Mesendoderm (in vitro differentiated cells): ENCODE data around the gene ASCL5.
A peak's percentile ranks its signal among the peaks of the same experiment; 100 is the strongest.

ENCODE experiments used
- DNase-seq: peaks from one replicate; pipeline ENCODE4 v3.0.0; 2013
- H2AK5ac ChIP-seq: 2 replicates; pipeline ENCODE4 v1.6.1; 2013; ENCODE audit warnings: low read length, inconsistent platforms
- H2BK120ac ChIP-seq: 2 replicates; pipeline ENCODE4 v1.6.1; 2013; ENCODE audit warnings: low read depth, mild to moderate bottlenecking, low read length, moderate library complexity, mixed read lengths
- H2BK15ac ChIP-seq: replicated peaks from 2 replicates; pipeline ENCODE4 v1.6.1; 2013; ENCODE audit warnings: low read depth, mild to moderate bottlenecking, moderate library complexity
- H2BK5ac ChIP-seq: 2 replicates; pipeline ENCODE4 v1.6.1; 2013; ENCODE audit warnings: low read length, inconsistent platforms
- H3K18ac ChIP-seq: 2 replicates; pipeline ENCODE4 v1.6.1; 2013; ENCODE audit warnings: mild to moderate bottlenecking, low read length, mixed read lengths
- H3K23ac ChIP-seq: one replicate; pipeline ENCODE4 v1.6.1; 2013; ENCODE audit warnings: low read length
- H3K27ac ChIP-seq: 2 replicates; pipeline ENCODE4 v1.5.1; 2013; ENCODE audit warnings: low read depth, mild to moderate bottlenecking, inconsistent platforms, low read length, moderate library complexity
- H3K27me3 ChIP-seq: 2 replicates; pipeline ENCODE4 v1.6.1; 2013; ENCODE audit warnings: low read length, control low read depth, mild to moderate bottlenecking, inconsistent platforms; ENCODE audit not compliant: insufficient read depth, poor library complexity
- H3K36me3 ChIP-seq: 2 replicates; pipeline ENCODE4 v1.6.1; 2013; ENCODE audit warnings: low read length, inconsistent platforms; ENCODE audit not compliant: control insufficient read depth, insufficient read depth
- H3K4ac ChIP-seq: one replicate; pipeline ENCODE4 v1.6.1; 2013; ENCODE audit warnings: low read depth, mild to moderate bottlenecking, low read length, moderate library complexity
- H3K4me1 ChIP-seq: 2 replicates; pipeline ENCODE4 v1.6.1; 2013; ENCODE audit warnings: low read depth, low read length, inconsistent platforms; ENCODE audit not compliant: control insufficient read depth
- H3K4me2 ChIP-seq: 2 replicates; pipeline ENCODE4 v1.6.1; 2013; ENCODE audit warnings: low read length
- H3K4me3 ChIP-seq: 2 replicates; pipeline ENCODE4 v1.5.1; 2013; ENCODE audit warnings: mild to moderate bottlenecking, low read length
- H3K56ac ChIP-seq: one replicate; pipeline ENCODE4 v1.6.1; 2013; ENCODE audit warnings: low read length
- H3K79me1 ChIP-seq: 2 replicates; pipeline ENCODE4 v1.6.1; 2013; ENCODE audit warnings: low read length, inconsistent platforms
- H3K79me2 ChIP-seq: 2 replicates; pipeline ENCODE4 v1.6.1; 2013; ENCODE audit warnings: mild to moderate bottlenecking, low read length; ENCODE audit not compliant: control insufficient read depth, insufficient read depth
- H3K9ac ChIP-seq: 2 replicates; pipeline ENCODE4 v1.6.1; 2013; ENCODE audit warnings: low read length, inconsistent platforms
- H4K5ac ChIP-seq: one replicate; pipeline ENCODE4 v1.6.1; 2013; ENCODE audit warnings: low read length
- H4K8ac ChIP-seq: one replicate; pipeline ENCODE4 v1.6.1; 2013; ENCODE audit warnings: low read depth, mild to moderate bottlenecking, control low read depth, low read length, moderate library complexity
- WGBS: extraction: QIAGEN DNeasy Blood & Tissue Kit; methylation state at CpG from one replicate; pipeline ENCODE4 v1.1.7; 2013; ENCODE audit warnings: low lambda C conversion rate, missing lambda C conversion rate; ENCODE audit not compliant: insufficient coverage; ENCODE audit errors: extremely low coverage; 5-methylcytosine and 5-hydroxymethylcytosine counted together

ASCL5 gene

DNA sequence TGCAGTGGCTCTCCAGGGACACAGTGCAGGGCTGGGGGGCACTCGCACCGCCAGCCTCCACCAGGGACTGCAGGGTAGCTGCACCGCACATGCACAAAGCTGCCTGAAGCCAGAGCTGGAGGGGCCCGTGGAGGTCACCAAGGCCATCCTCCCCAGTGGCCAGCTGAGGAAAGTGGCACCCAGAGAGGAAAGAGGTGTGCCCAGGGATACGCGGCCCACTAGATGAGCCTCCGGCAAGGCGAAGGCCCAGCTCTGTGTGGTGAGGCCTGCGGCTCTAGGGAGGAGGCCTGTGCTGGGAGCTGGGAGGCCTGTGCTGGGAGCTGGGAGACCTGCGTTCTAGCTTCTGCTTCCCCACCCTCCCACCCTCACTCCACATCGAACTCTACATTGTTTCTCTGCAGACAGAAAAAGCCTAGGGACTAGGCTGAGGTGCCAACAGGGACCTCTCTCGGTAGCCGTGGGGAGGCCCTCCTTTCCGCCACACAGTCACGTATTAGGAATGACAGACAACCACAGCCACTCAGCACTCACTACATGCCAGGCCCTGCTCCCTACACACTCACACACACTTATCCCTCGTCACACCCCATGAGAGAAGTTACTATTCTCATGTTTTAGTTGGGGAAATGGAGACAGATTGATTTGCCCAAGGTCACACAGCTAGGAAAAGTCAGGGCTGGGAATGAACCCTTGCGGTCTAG, 921 bp upstream of the ASCL5 start:
- no peak overlapping the region for H2AK5ac ChIP-seq
- H3K36me3 ChIP-seq = no peaks in the 10 kb centered on the region
- no peak overlapping the region for H4K5ac ChIP-seq
- no peak overlapping the region for H3K4ac ChIP-seq
- no peak overlapping the region for H3K4me3 ChIP-seq
- WGBS = no CpG with 5 or more reads among the region's 17 CpGs
- H3K4me1 ChIP-seq = no peaks in the 10 kb centered on the region
- H3K79me2 ChIP-seq = no peaks in the 10 kb centered on the region
- H3K27ac ChIP-seq = no peak overlapping the region
- no peak overlapping the region for H2BK15ac ChIP-seq
- no peak overlapping the region for H2BK120ac ChIP-seq
- no peak overlapping the region for H3K56ac ChIP-seq
- no peak overlapping the region for H4K8ac ChIP-seq
- H3K18ac ChIP-seq = no peak overlapping the region
- no peak overlapping the region for H2BK5ac ChIP-seq
- H3K79me1 ChIP-seq = no peaks in the 10 kb centered on the region
- peak; percentile 9 for DNase-seq
- H3K27me3 ChIP-seq = no peaks in the 10 kb centered on the region
- no peak overlapping the region for H3K9ac ChIP-seq
- H3K23ac ChIP-seq = no peak overlapping the region
- no peak overlapping the region for H3K4me2 ChIP-seq

DNA sequence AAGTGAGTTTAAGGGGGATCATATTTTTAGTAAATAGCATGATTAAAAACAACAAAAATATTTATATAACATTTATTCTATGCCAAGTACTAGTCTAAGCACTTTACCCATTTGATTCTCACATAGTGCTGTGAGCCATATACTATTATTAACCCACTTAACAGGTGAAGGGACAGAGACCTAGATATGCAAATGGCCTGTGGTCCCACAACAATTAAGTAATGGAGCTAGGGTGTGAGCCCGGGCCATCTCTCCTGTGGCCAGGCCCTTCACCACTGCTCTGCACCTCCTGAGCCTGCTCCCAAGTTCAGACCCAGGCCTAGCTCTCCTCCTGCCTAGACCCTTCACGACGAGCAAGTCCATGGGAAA, 537 bp downstream of the ASCL5 start:
- Histone ChIP-seq H2BK15ac (no peak overlapping the region), H4K5ac (no peak overlapping the region)
- no CpG with 5 or more reads among the region's 3 CpGs for WGBS

DNA sequence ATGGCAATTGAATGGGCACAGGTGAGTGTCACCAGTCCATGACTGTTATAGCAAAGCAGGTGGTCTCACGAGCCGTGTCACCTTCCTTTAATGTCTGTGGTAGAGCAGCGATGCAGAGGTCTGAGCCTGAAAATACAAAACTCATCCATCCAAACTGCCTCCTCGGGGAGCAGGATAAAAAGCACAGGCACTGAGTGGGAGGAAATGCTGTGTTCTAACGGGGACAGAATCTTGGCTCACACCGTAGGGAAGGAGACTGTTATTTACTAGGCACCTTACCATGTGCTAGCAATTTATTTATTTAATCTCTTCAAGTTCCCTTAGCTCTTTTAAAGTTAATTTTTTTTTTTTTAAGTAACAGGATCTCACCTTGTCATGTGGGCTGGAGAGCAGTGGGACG, 1.2 kb downstream of the ASCL5 start:
- no peak overlapping the region for H3K18ac ChIP-seq
- no peaks in the 10 kb centered on the region for H3K27me3 ChIP-seq
- no peak overlapping the region for H4K5ac ChIP-seq
- no peak overlapping the region for H2BK5ac ChIP-seq
- H3K27ac ChIP-seq = no peak overlapping the region
- no peak overlapping the region for H3K56ac ChIP-seq
- H3K79me1 ChIP-seq = no peaks in the 10 kb centered on the region
- H3K4me3 ChIP-seq = no peak overlapping the region
- H2AK5ac ChIP-seq = no peak overlapping the region
- H3K9ac ChIP-seq = no peak overlapping the region
- no CpG with 5 or more reads among the region's 7 CpGs for WGBS
- H3K23ac ChIP-seq = no peak overlapping the region
- no peak overlapping the region for H3K4me2 ChIP-seq
- H3K4me1 ChIP-seq = no peaks in the 10 kb centered on the region
- no peak overlapping the region for H2BK15ac ChIP-seq
- no peak overlapping the region for H4K8ac ChIP-seq
- no peaks in the 10 kb centered on the region for H3K79me2 ChIP-seq
- H3K36me3 ChIP-seq = no peaks in the 10 kb centered on the region
- DNase-seq = no peak
- no peak overlapping the region for H2BK120ac ChIP-seq
- H3K4ac ChIP-seq = no peak overlapping the region

More for the DNA sequence above, 537 bp downstream of the ASCL5 start:
- Histone ChIP-seq H3K27me3 (no peaks in the 10 kb centered on the region), H2BK120ac (no peak overlapping the region), H3K4ac (no peak overlapping the region), H2AK5ac (no peak overlapping the region), H3K79me1 (no peaks in the 10 kb centered on the region), H3K56ac (no peak overlapping the region), H3K4me3 (no peak overlapping the region), H3K79me2 (no peaks in the 10 kb centered on the region), H3K4me2 (no peak overlapping the region), H3K9ac (no peak overlapping the region), H2BK5ac (no peak overlapping the region), H3K36me3 (no peaks in the 10 kb centered on the region), H4K8ac (no peak overlapping the region), H3K18ac (no peak overlapping the region), H3K23ac (no peak overlapping the region), H3K4me1 (no peaks in the 10 kb centered on the region), H3K27ac (no peak overlapping the region)
- no peak for DNase-seq

DNA sequence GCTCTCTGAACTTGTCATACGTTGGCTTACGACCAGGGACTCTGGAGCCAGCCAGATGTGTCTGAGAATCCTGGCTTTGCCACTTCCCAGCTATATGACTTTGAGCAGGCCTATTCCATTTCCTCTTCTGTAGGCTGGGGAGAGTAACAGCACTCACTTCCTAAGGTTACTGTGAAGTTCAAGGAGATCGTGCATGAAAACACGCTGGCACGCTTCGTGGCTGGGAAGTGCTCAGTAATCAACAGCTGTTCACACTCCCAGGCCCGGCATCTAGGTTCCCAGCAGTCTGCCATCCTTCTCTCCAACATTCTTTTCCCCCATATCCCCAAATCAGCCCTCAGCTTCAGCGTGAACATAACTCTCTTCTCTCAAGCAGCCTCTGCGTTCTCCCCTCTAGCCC, 2.0 kb downstream of the ASCL5 start:
- Histone ChIP-seq H2AK5ac (no peak overlapping the region), H3K4me1 (no peaks in the 10 kb centered on the region), H4K8ac (no peak overlapping the region), H4K5ac (no peak overlapping the region), H3K23ac (no peak overlapping the region), H2BK120ac (no peak overlapping the region), H3K4me2 (no peak overlapping the region), H3K4ac (no peak overlapping the region), H3K27me3 (no peaks in the 10 kb centered on the region), H3K9ac (no peak overlapping the region), H2BK15ac (no peak overlapping the region), H3K36me3 (no peaks in the 10 kb centered on the region), H3K4me3 (no peak overlapping the region), H3K56ac (no peak overlapping the region), H3K27ac (no peak overlapping the region), H3K79me1 (no peaks in the 10 kb centered on the region), H3K18ac (no peak overlapping the region), H3K79me2 (no peaks in the 10 kb centered on the region), H2BK5ac (no peak overlapping the region)
- no CpG with 5 or more reads among the region's 9 CpGs for WGBS
- DNase-seq = no peak

DNA sequence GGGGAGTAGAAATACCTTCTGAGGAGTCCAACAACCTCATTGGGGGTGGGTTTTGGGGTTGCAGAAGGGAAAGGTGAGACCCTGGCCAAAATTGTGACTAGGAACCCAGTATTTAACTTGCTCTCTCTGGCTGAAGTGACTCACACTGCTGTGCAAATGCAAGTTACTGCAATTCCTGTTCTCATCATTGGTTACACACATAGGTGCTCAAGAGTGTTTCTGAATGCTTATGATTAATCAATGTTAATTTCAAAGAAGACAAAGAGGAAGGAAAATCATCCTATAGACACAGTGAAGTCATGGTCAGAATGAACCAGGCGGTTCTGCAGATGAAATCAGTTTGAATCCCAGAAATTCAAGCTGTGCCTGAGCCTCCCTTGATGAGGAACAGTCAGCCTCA, 3.1 kb downstream of the ASCL5 start:
- WGBS = no CpG with 5 or more reads among the region's 1 CpG
- Histone ChIP-seq H3K9ac (no peak overlapping the region), H3K18ac (no peak overlapping the region), H4K8ac (no peak overlapping the region), H3K27ac (no peak overlapping the region), H3K23ac (no peak overlapping the region), H2BK120ac (no peak overlapping the region), H3K4me2 (no peak overlapping the region), H4K5ac (no peak overlapping the region), H3K27me3 (no peaks in the 10 kb centered on the region), H3K4me1 (no peaks in the 10 kb centered on the region), H3K4me3 (no peak overlapping the region), H3K56ac (no peak overlapping the region), H3K36me3 (no peaks in the 10 kb centered on the region), H3K79me2 (no peaks in the 10 kb centered on the region), H3K4ac (no peak overlapping the region), H2BK5ac (no peak overlapping the region), H3K79me1 (no peaks in the 10 kb centered on the region), H2AK5ac (no peak overlapping the region), H2BK15ac (no peak overlapping the region)
- DNase-seq = no peak

DNA sequence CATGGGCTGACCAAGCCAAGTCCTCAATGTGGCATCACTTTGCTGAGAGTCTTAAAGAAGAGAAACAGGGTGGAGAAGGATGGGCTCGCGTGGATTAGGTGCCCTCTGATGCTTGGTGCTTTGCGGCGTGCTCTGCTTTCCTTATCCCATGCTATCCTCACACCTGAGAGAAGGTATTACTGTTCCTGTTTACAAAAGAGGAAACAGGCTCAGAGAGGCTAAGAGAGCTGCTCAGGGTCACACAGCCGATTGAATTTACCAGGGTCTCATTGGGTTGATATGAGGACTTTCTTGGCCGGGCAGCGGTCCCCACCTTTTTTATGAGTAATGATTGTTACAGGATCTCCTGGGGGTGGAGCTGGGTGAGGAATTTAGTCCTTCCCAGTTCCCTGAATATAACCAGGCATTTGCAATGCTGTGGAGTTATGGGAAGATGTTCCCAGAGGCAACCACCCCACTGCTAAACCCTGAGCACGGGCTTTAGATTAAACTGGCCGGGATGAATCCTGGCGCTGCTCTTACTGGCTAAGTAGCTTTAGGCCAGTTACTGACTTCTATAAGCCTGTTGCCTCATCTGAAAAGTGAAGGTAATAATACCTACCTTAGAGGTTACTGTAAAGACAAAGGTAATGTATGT, 4.5 kb downstream of the ASCL5 start:
- no peaks in the 10 kb centered on the region for H3K4me1 ChIP-seq
- H3K23ac ChIP-seq = no peak overlapping the region
- H3K18ac ChIP-seq = no peak overlapping the region
- H4K8ac ChIP-seq = no peak overlapping the region
- no peak overlapping the region for H3K4ac ChIP-seq
- no peak overlapping the region for H4K5ac ChIP-seq
- no peak overlapping the region for H2BK5ac ChIP-seq
- H3K79me1 ChIP-seq = no peaks in the 10 kb centered on the region
- no peak overlapping the region for H3K4me2 ChIP-seq
- no peaks in the 10 kb centered on the region for H3K27me3 ChIP-seq
- no peak overlapping the region for H2BK120ac ChIP-seq
- H3K56ac ChIP-seq = no peak overlapping the region
- no CpG with 5 or more reads among the region's 10 CpGs for WGBS
- no peak overlapping the region for H2AK5ac ChIP-seq
- H3K79me2 ChIP-seq = no peaks in the 10 kb centered on the region
- DNase-seq = no peak
- H3K9ac ChIP-seq = no peak overlapping the region
- H3K4me3 ChIP-seq = no peak overlapping the region
- H3K36me3 ChIP-seq = no peaks in the 10 kb centered on the region
- no peak overlapping the region for H2BK15ac ChIP-seq
- no peak overlapping the region for H3K27ac ChIP-seq
